ENCODE data around the gene AP3S2.
"Not testable (repeated sequence)": the region's sequence is repeated elsewhere in the genome, so short reads cannot be mapped to it uniquely, and the experiment has no call there.

AP3S2 gene

DNA sequence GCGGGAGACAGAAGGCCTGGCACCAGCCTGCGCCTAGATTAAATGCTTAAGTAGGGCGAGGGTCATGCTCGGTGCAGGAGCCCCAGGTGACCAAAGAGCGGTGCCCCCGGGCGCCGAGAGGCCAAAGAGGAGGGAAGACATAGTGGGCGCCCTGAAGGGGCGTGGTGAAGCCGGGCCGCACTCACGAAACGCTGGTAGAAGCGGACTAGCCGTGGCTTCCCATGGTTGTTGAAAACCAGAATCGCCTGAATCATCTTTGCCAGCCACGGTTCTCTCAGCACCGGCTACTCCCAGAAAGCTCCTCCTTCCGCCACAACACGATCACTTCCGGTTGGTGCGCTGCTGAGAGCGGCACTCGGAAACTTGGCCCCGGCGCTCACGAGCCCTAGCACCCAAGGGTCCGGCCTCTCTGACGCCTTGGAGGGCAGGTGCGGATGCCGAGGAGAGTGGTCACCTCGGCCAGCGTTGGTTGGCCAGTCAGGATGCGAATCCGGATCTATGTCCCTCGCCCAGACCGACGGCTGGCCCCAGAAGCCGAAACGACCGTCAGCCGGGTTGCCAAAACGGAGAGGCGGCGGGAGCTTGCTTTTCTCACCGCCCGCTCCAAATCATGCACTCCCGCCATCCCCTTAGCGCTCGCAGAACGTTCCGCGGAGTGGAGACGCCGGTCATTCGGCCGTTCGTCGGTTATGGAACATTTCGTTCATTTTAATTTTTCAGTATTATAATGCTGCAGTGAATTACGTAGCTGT is at the start of gene AP3S2:
TSS of gene AP3S2 (minus strand) at position 299 of the 752 bp plus-strand sequence. CDS start at position 254, 45 bp downstream.
- peak; percentile 93 for DNase-seq

DNA sequence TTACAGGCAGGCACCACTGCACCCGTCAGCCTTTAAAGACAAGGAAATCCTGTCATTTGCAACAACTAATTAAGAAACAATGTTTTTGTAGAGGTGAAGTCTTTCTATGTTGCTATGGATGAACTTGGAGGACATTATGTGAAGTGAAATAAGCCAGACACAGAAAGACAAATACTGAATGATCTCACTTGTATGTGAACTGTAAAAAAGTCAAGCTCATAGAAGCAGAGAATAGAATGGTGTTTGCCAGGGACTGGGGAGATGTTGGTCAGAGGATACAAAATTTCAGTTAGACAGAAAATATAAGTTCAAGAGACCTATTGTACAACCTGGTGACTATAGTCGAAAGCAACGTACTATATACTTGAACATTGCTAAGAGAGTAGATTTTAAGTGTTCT is 46.1 kb upstream of the AP3S2 start:
- no peak for DNase-seq

DNA sequence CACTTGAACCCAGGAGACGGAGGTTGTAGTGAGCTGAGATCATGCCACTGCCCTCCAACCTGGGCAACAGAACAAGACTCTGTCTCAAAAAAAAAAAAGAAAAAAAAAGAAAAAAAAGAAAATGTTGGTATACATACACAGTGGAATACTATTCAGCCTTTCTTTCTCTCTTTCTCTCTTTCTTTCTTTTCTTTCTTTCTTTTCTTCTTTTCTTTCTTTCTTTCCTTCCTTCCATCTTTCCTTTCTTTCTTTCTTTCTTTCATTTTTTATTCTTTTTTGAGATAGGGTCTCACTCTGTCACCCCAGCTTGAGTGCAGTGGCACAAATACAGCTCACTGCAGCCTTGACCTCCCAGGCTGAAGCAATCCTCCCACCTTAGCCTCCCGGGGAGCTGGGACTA is 45.6 kb upstream of the AP3S2 start:
- DNase-seq: not testable (repeated sequence)

DNA sequence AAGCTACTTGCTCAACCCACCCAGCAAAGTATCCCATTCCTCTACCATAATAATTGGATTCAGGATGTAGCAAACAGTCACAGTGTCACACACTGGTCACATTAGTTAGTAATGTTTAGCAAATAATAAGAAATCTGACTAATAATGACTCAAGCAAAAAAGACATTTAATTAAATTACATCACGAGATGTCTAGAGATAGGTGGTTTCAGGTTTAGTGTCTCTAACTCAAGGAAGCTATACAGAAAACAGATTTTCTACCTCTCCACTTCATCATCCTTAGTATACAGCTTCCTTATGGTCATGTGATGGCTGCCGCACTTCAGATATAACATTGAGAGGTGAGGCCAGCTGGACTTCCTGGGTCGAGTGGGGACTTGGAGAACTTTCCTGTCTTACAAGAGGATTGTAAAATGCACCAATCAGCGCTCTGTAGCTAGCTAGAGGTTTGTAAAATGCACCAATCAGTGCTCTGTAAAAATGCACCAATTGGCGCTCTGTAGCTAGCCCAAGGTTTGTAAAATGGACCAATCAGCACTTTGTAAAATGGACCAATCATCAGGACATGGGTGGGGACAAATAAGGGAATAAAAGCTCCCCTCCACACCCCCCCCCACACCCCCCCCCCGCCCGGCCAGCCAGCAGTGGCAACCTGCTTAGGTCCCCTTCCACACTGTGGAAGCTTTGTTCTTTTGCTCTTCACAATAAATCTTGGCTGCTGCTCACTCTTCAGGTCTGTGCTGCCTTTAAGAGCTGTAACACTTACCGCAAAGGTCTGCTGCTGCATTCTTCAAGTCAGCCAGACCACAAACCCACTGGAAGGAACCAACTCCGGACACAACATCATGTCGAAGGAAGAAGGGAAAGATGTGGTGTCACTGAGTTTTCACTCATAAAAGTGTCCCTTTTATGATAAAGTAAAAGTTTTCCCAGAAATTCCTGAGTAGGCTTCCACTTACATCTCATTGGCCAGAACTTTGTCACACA is 43.9 kb upstream of the AP3S2 start:
- DNase-seq: no peak

DNA sequence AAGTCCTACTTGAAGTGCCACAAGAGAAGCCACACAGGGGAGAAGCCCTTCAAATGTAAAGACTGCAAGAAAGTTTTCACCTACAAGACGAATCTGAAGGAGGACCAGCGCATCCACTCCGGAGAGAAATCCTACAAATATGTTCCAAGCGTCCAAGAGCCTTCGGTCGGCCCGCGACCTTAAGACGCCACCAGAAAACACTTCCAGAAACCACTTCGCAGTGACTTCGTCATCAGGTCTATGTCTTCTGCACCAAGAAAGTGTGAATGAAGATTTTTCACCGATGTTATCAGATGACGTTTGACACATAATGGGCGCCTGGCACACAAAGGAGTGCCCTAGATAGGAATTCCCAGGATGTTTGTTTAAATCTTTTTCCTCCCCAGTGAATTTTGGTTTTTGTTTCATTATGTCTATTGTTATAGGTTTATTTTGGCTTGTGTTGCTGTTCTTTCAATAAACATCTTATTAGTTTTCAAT is 43.0 kb upstream of the AP3S2 start:
- DNase-seq: no peak

DNA sequence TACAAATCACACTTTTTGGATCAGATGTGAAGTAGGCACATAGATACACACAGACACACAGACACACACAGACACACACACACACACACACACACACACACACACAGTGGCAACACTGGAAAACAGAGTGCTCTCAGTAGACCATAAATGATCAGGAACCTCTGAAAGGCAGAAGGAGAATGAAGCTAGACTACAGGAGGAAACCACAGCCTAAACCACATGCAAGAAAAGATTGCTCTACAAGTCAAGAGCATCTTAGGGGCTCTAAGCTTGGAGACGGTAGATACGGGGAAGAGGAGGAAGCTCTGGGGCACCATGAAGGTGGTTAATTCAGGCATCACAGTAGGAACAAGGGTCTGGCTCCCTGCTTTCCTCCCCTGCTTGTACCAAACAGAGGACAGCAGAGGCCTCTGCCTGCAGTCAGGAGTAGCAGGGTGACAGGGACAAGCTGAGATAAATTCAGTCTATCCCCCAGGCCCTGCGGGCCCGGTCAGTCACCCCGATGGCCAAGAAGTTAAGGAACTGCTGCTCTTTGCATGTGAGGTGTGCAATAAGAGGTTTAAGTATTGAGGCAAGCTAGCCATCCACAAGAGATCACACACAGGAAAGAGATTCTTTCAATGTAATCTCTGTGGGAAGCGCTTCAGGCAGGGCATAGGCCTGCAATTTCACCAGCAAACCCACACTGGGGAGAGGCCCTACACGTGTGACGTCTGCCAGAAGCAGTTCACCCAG is 42.4 kb upstream of the AP3S2 start:
- no peak for DNase-seq

DNA sequence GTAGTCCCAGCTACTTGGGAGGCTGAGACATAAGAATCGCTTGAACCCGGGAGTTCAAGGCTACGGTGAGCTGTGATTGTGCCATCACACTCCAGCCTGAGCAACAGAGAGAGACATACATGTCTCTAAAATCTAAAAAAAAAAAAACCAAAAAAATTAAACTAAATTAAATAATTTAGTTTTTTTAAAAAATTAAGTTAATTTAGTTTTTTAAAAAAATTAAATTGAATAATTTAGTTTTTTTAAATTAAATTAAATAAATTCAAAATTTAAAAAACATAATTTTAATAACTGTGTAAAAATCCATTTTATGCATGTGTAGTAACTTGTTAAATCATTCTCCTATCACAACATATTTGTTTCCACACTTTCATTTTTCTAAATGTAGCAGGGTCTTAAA is 39.1 kb upstream of the AP3S2 start:
- DNase-seq: no peak

DNA sequence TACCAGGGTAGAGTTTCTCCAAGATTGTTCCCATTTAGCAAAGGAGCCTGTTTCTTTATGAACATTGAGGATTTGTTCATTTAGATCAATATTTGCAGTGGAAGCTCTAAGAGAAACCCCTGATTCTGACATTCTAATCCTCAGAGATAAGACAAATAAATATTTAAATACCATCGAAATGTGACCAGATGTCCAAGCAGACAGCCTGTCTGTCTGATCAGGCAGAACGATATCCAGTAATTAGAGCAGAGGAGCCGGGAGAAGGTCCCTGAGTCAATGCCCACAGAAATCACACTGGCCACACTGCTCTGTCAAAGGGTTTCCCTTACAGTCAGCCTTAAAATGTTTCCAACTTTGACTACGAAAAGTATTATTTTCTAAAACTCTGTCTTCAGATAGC is 34.6 kb upstream of the AP3S2 start:
- no peak for DNase-seq

DNA sequence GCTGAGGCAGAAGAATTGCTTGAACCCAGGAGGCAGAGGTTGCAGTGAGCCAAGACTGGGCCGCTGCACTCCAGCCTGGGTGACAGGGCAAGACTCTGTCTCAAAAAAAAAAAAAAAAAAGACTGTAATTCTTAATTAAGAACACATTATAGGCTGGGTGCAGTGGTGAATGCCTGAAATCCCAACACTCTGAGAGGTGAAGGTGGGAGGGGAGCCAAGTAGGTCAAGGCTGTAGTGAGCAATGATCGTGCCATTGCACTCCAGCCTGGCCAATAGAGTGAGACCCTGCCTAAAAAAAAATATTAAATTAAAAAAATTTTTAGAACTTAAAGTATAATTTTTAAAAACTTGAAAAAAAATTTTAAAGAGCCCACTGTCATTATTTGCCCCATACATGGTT is 32.4 kb upstream of the AP3S2 start:
- peak; percentile 52 for DNase-seq

DNA sequence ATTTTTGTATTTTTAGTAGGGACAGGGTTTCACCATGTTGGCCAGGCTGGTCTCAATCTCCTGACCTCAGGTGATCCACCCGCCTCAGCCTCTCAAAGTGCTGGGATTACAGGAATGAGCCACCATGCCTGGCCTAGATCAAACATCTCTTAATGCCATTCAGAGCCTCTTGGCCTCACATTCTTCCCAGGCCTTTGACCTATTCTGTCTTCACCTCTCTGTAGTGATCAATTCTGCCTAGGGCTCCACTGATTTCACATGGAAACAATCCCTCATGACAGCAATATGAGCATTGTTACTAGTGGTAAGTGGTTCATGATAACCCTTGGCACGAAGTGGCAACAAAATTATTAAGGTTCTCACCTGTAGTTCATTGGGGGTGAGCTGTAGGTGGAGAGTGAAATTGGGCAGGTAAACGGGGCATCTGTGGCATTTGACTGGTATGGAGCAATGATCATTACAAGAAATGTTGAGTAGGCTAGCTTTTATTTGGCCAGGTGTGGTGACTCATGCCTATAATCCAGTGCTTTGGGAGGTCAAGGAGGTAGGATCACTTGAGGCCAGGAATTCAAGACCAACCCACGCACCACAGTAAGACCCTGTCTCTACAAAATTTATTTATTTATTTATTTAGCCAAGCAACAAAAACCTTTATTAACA is 23.8 kb upstream of the AP3S2 start:
- no peak for DNase-seq

DNA sequence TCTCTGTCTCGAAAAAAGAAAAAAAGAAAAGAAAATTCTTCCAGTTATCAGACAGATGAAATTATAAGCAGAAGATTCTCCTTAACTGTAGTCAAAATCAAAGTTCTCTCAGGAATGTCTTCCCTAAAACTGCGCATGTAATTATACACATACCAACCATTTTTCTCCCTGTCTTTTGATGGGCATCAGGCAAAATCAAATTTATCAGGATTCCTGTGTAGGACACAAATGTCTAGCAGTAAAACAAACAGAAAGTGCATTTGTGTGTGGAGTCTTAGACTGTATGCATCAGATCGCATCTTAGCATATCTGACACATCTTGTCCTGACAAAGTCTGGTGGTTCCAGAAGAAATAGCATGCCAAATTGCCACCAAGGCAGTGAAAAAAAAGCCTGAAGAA is 22.9 kb upstream of the AP3S2 start:
- no peak for DNase-seq

DNA sequence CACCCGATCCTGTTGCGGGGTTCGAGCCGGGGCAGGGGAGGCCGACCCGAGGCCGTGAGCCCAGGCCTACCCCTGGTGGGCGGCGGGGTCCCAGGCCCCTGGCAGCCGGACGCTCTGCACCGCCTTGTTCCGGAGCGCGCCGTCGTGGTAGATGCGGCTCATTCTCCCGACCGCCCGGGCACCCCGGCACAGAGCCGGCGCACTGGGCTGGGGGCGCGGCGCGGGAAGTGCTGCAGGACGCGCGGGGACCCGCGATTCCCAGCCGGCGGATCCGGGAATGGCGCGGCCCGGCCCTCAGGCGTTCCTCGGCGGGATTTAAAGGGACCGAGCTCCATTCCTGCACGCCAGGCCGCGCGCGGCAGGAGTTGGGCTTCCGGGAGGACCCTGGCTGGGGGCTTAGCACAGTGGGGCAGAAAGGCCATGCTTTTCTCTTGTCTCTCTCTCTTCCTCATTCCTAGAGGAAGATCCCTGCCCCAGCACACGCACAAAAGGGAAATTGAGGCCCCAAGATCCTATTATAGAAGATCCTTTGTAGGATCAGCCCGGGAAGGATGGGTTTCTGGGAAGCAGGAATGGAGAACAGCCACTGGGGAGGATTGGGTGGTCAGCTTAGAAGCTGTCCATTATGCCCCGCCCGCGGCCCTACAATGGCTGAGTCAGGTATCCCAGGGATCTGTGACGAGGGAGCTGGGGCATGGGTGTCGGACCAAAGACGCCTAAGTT is 19.0 kb upstream of the AP3S2 start, which contains the start of gene ARPIN:
TSS of gene ARPIN (minus strand) at position 279 of the 723 bp plus-strand sequence. CDS start at position 162, 117 bp downstream.
- peak; percentile 59 for DNase-seq

DNA sequence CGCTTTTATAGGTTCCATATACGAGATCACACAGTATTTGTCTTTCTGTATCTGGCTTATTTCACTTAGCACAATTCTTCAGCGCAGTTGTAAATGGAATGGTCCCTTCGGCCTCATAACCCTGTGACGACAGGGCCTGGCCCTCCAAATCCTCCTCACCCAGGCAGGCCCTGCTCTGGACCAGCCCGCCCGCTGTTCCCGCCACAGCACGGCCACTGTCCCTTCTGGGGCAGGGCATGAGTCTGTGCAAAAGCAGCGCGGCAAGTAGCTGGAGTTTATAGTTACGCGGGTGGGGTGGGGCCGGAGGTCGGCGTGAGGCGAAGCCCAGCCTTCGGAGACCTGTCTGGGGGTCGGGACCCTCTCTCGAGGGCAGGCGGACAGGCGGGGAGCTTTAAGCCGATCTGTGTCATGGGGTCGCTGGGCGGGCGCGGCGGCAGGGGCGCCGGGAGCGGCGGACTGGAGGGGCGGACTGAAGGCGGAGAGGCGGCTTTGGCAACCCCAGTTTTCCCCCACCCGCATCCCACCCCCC is 18.4 kb upstream of the AP3S2 start:
- peak; percentile 13 for DNase-seq

DNA sequence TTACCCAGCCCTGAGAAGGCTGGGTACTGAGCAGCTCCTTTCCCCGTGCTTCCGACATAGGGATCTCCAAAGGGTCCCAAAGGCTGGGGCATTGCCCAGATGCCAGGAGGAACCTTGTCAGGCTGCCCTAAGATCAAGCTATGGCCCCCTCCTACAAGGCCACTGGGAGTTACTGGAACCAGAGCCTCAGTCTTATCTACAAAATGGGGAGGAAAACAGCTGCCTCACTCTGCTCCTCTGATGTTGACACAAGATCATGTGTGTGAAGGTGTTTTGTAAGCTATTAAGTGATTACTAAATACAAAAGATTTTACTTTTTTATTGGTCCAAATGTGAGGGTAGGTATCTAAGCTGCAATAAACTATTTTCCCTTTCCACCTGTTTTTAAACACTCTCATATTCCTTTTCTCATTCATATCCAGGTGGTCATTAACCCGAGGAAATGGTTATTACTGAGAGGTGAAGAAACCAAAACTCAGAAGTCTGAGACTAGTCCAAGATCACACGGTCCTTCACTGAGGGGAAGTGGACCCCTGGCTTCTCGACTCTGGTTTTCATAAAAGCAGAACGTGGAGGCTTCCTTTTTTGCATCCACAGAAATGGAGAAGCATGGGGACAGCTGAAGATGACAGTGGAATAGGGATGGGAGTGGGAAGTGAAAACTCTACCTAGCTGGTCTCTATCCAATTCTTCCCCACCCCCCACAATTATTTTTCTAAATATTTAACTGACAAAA is 17.3 kb upstream of the AP3S2 start:
- no peak for DNase-seq

DNA sequence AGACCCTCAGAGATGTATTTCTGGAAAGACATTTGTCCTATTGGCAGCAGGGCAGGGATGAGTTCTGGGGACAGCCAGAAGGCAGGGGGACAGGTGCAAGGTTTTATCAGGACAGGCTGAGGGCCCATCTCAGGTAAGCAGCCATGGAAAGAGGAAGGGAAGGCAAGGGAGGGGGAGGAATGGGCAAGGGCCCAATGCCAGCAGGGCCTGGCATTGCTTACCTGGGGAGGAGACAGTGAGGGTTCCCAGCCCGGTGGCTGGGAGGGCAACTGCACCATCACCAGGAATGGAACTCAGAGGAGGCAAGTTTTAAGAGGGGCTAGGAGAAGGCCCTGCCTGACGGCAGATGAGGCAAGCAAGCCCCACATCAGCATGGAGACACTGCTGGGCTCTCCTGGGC is 15.8 kb upstream of the AP3S2 start:
- no peak for DNase-seq

DNA sequence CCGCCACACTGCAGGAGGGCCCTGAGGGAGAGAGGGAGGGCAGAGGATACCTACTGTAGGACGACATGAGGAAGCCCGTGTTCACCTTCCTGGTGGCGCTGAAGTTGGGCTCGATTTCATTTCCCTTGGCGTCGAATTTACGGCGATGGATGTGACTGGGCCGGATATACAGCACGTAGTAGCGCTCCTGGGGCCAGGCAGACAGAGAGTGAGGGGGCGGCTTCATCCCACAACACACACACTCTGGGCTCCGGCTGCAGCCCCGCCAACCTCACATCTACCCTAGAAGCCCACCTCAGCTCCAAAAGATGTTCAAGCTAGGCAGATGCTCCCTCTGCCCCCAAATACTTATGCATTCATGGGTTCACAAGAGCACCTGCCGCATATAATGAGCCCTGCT is 14.4 kb upstream of the AP3S2 start:
- DNase-seq: no peak

DNA sequence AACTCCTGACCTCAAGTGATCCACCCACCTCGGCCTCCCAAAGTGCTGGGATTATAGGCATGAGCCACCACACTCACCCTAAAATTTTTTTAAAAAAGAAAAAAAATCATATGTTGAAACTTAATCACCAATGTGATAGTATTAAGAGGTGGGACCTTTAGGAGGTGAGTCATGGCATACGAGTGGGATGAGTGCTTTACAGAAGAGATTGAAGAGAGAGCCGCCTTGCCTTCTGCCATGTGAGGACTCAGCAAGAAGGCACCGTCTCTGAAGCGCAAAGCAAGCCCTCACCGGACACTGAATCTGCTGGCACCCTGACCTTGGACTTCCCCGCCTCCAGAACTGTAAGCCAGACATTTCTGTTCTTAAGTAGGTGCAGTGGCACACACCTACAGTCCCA is 13.5 kb upstream of the AP3S2 start:
- DNase-seq: no peak

DNA sequence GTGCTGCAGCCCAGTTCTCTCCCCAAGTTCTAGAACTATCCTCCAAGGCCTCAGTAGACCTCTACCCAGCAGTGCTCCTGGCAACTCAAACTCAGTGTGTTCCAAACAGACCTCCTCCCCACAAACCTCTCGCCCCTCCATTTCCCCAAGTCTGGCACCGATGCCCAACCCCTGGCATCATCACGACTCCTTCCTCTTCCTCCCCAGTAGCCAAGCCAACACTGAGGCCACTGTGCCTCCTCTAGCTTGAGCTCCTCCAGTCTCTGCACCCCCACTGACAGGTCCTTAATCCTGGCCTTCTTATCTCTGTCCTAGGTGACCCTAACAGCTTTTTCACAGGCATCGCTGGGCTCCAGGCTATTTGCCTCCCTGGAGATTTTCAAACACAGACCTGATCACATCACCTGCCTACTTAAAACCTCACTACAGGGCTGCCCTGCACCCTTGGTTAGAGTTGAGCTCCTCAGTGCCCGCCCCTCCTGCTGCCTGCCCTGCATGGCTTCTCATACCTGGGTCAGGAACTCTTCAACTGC is 12.1 kb upstream of the AP3S2 start:
- DNase-seq: no peak

DNA sequence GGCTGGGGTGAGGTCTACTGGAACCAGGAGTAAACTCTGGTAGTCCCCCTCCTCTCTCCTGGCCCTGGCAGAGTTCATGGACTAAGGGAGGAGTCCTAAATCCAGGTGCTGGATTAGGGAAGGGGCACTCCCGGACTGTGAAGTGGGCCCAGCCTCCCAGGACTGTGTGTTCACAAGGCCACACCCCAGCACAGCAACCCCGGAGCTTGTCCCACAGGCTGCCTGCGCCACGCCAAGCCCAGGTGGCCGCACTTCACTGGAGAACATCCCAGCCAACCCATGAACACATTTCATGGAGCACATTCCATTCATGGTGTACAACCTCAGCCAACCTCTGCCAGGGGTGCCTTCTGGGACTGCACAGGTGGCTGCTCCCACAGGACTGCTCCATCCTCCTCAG is 10.7 kb upstream of the AP3S2 start:
- no peak for DNase-seq

DNA sequence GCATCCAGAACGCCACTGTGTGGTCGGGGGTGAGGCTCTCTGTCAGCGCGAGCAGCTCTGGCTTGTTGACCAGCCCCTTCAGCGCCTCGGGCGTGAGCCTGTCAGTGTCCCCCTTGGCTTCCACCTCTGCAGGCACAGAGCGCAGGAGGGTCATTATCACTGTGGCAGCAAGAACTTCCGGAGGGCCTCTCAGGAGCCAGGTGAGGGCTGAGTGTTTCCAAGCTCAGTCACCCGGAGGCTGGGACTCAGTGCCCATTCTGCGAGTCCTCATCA is 10.0 kb upstream of the AP3S2 start:
- no peak for DNase-seq

All from fibroblast of skin of right quadriceps (primary cell).